GM12801 (cell line): Measurements from ENCODE around the gene HMX2.

Experiments
- TF ChIP-seq, protein P1 (sequence below): IDR thresholded peaks from one replicate; pipeline ENCODE4 v1.5.1; 2011; ENCODE audit warnings: control low read depth; ENCODE audit not compliant: insufficient read length; ENCODE audit errors: extremely low read depth

HMX2 gene

DNA sequence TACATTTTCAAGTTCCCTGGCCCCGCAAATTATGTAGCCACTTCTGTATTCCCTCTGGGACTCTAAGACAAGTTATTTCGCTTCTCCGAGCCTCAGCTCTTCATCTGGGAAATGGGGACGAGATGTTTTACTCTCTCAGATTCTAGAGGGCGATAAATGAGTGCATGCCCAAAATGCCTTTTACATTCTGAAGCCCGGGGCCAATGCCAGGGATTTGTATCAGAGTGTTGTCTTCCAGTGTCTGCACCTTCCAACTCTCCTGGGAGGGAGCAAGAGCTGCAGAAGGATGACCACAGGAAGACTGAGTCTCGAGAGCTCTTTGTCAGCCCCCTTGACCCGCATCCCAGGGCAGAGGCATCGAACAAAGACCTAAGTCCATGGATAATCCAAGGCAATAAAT is 46.1 kb downstream of the HMX2 start:
- TF ChIP-seq, protein P1, sequence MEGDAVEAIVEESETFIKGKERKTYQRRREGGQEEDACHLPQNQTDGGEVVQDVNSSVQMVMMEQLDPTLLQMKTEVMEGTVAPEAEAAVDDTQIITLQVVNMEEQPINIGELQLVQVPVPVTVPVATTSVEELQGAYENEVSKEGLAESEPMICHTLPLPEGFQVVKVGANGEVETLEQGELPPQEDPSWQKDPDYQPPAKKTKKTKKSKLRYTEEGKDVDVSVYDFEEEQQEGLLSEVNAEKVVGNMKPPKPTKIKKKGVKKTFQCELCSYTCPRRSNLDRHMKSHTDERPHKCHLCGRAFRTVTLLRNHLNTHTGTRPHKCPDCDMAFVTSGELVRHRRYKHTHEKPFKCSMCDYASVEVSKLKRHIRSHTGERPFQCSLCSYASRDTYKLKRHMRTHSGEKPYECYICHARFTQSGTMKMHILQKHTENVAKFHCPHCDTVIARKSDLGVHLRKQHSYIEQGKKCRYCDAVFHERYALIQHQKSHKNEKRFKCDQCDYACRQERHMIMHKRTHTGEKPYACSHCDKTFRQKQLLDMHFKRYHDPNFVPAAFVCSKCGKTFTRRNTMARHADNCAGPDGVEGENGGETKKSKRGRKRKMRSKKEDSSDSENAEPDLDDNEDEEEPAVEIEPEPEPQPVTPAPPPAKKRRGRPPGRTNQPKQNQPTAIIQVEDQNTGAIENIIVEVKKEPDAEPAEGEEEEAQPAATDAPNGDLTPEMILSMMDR: no peak
